Measurements from ENCODE around the gene EP400.

Gene EP400

DNA sequence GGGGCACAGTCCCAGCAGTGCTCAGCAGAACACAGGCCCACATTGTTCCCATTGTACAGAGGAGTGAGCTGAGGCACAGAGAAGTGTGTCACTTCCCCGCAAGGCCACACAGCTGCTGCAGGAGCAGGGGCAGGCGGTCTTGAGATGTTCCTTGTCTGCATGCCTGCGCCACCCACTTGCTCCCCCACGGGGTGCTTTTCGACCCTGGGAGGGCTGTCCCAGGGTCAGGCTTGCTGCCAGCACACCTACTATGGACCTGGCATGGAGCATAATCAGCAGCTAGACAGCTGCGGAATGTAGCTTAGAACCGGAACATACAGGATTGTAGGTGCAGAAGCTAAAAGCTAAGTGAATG lies 7.8 kb upstream of the EP400 start:
- H3K27ac ChIP-seq, result no peak overlapping the region
- TF ChIP-seq, protein P1, sequence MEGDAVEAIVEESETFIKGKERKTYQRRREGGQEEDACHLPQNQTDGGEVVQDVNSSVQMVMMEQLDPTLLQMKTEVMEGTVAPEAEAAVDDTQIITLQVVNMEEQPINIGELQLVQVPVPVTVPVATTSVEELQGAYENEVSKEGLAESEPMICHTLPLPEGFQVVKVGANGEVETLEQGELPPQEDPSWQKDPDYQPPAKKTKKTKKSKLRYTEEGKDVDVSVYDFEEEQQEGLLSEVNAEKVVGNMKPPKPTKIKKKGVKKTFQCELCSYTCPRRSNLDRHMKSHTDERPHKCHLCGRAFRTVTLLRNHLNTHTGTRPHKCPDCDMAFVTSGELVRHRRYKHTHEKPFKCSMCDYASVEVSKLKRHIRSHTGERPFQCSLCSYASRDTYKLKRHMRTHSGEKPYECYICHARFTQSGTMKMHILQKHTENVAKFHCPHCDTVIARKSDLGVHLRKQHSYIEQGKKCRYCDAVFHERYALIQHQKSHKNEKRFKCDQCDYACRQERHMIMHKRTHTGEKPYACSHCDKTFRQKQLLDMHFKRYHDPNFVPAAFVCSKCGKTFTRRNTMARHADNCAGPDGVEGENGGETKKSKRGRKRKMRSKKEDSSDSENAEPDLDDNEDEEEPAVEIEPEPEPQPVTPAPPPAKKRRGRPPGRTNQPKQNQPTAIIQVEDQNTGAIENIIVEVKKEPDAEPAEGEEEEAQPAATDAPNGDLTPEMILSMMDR (IDR thresholded peaks at IDR 0.05), result no peak
- TF ChIP-seq ZFX (IDR thresholded peaks at IDR 0.05; ENCODE audit: borderline replicate concordance), result no peak

DNA sequence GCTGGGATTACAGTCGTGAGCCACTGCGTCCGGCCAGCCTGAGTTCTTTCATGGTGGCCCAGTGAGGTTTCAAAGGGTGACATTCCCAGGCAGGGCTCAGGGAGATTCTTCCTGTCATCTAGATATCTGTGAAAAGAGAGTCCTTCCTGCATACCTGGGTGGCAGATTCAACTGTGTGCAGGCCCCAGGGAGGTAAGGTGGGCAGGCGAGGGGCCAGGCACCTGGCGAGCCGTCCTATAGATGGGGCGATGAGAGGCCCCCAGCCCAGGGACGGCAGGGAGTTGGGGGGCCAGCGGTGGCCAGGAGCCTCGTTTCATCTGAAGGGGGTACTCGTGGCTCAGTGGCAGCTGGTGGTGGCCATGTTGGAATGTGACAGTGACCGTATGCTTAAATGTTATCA lies 7.1 kb upstream of the EP400 start:
- H3K27ac ChIP-seq, result no peak overlapping the region
- TF ChIP-seq, protein P1 (IDR thresholded peaks at IDR 0.05), result no peak
- TF ChIP-seq ZFX (IDR thresholded peaks at IDR 0.05; ENCODE audit: borderline replicate concordance), result no peak

DNA sequence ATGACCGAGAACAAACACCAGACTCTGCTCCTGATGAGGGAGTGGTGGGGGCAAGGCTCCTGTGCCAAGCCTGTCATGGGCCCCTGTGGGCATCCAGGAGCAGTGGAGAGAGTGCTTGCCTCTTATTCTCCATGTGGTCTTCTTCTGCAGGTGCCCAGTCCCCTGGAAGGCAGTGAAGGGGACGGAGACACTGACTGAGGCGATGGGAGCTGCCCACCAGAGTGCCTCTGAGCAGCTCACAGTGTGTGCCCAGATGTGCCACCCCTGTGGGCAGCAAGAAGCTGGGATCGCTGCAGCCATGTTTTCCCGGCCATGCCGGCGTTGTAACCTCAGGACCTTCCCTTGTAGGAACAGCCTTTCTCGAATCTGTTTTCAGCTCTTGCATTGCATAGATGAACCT lies 6.4 kb upstream of the EP400 start:
- TF ChIP-seq ZFX (IDR thresholded peaks at IDR 0.05; ENCODE audit: borderline replicate concordance), result no peak
- TF ChIP-seq, protein P1 (IDR thresholded peaks at IDR 0.05), result no peak

DNA sequence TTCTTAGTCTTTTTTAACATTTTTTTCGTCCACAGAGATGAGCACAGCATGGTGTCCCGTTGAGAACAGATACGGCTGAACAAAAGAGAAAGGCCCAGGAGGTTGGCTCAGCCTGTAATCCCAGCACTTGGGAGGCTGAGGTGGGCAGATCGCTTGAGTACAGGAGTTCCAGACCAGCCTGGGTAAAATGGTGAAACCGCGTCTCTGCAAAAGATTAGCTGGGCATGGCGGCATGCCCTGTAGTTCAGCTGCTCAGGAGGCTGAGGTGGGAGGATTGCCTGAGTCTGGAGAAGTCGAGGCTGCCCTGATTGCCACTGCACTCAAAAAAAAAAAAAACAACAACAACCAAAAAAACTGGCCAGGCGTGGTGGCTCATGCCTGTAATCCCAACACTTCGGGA lies 5.9 kb upstream of the EP400 start:
- no peak for TF ChIP-seq ZFX (IDR thresholded peaks at IDR 0.05; ENCODE audit: borderline replicate concordance)
- TF ChIP-seq, protein P1 (IDR thresholded peaks at IDR 0.05), result no peak
- no peak overlapping the region for H3K27ac ChIP-seq

More for the DNA sequence above, 6.4 kb upstream of the EP400 start:
- H3K27ac ChIP-seq, result no peak overlapping the region

DNA sequence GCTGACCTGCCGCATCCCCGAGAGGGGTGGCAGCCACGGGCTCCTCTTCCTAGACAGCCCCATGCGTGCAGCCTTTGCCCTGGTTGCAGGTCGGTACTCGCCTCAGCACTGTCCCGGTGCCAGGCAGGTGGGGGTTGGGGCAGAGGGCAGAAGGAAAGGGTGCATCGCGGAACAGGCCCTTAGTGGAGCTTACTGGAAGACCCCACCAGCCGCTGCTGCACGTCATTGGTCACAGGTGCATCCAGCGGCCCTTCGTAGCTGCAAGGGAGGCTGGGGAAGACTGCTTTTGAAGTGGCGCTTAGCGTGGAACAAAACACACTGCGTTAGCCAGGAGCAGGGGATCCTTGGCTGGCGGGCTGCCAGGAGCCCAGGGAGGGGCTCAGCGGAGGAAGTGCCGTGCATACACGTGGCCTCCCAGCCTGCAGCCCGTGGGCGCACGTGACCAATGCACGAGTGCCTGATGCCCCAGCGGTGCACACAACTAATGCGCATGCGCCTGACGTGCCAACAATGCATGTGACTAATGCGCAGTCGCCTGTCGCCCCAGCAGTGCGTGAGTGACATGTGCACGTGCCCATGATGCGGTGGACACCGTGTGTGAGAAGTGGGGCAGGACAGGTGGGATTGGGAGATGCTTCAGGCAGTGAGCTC lies 5.0 kb upstream of the EP400 start:
- no peak overlapping the region for H3K27ac ChIP-seq
- TF ChIP-seq, protein P1 (IDR thresholded peaks at IDR 0.05), result no peak
- TF ChIP-seq ZFX (IDR thresholded peaks at IDR 0.05; ENCODE audit: borderline replicate concordance), result no peak

DNA sequence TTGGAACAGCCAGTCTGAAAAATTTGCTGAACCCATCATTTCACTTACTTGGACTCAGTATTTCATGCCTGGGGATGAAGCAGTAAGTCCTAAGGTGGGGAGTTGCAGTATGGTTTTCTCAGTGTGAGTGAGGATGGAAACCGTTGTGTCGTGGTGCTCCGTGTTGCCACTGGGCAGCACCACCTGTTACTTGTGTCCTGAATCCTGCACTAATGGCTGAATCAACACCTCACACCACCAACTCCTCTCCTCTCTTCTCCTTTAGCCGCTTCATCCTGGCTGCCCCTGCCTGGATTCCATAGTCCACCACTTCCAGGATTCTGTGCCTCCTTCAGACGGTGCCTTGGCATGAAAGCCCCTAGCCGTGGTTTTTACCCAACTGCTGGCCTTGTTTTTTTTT lies 3.0 kb upstream of the EP400 start:
- 0 out of 2 replicates have a peak overlapping the region, but pooled peaks have one; percentile 10 for H3K27ac ChIP-seq
- TF ChIP-seq ZFX (IDR thresholded peaks at IDR 0.05; ENCODE audit: borderline replicate concordance), result no peak
- TF ChIP-seq, protein P1 (IDR thresholded peaks at IDR 0.05), result no peak

DNA sequence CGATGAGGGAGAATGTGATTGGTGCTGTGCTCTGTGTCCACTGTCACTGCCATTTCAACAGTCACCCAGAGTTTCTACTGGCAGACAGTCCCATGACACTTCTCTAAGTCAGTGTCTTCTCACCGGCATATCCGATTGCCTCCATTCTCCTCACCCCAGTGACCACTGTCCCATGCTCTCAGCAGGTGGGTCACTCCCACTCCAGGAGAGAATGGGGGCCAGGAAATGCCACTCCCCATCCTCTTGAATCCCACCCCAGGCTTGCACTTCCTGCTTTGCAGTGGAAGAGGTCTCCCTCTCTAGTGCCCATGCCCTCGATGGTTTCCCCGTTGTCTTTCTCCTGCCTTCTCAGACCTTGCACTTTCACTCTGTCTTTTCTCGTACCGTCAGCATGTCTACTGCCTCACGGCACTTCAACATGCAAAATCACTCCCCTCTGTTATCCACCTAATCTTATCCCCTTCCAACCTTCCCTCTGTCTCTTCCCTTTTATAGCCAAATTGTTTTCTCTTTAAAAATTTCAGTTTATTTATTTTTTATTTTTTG lies 2.2 kb upstream of the EP400 start:
- TF ChIP-seq ZFX (IDR thresholded peaks at IDR 0.05; ENCODE audit: borderline replicate concordance), result no peak
- TF ChIP-seq, protein P1 (IDR thresholded peaks at IDR 0.05), result no peak
- 0 out of 2 replicates have a peak overlapping the region, but pooled peaks have one; percentile 10 for H3K27ac ChIP-seq
